CD8-positive, alpha-beta memory T cell (primary cell): Measurements from ENCODE around the gene GNAL. TPM values are rescaled to one million over a fixed set of nuclear protein-coding genes. Genes with fewer than 3 reads are reported as not detected.

ENCODE experiments used
- CTCF ChIA-PET: fragments of 350-600 bp; sonication (Branson Sonifier 250); formaldehyde crosslinking; loops from one replicate; lab custom pipeline; 2021; ENCODE audit warnings: antibody characterized with exemption; lab: Charles Lee
- POLR2A ChIA-PET: fragments of 350-600 bp; sonication (Branson Sonifier 250); formaldehyde crosslinking; loops from one replicate; lab custom pipeline; 2021; ENCODE audit warnings: antibody characterized with exemption; lab: Charles Lee
- DNase-seq, 5 donors: peaks; one replicate each; pipeline versions ENCODE4 v3.0.0 to v3.0.0-alpha.2; 2020 to 2022; ENCODE audit warnings: mixed read lengths in 1 of 5
- H3K27ac ChIP-seq: one replicate; pipeline ENCODE4 v1.7.0; 2013; ENCODE audit warnings: low read depth, mild to moderate bottlenecking, low read length, moderate library complexity
- H3K27me3 ChIP-seq: 2 replicates; pipeline ENCODE4 v1.7.0; 2013; ENCODE audit warnings: low read length, mild to moderate bottlenecking; ENCODE audit not compliant: insufficient read depth, poor library complexity, severe bottlenecking
- H3K36me3 ChIP-seq: 2 replicates; pipeline ENCODE4 v1.7.0; 2013; ENCODE audit warnings: mild to moderate bottlenecking, low read length, moderate library complexity; ENCODE audit not compliant: insufficient read depth
- H3K4me1 ChIP-seq: 2 replicates; pipeline ENCODE4 v1.7.0; 2013; ENCODE audit warnings: mild to moderate bottlenecking, low read length, moderate library complexity; ENCODE audit not compliant: insufficient read depth
- H3K4me3 ChIP-seq: 2 replicates; pipeline ENCODE4 v1.7.0; 2013; ENCODE audit warnings: mild to moderate bottlenecking, low read length
- H3K9me3 ChIP-seq: 2 replicates; pipeline ENCODE4 v1.7.0; 2013; ENCODE audit warnings: mild to moderate bottlenecking, low read length
- H3K27ac Mint-ChIP-seq, 8 donors: one replicate each; pipeline ENCODE4 v1.8.0; 2020 to 2021; ENCODE audit warnings: mixed read lengths in 8 of 8, mild to moderate bottlenecking in 6 of 8, inconsistent platforms in 3 of 8, moderate library complexity in 3 of 8
- H3K27me3 Mint-ChIP-seq, 2 donors: one replicate each; pipeline ENCODE4 v1.8.0; 2020 to 2021; ENCODE audit warnings: mixed read lengths in 2 of 2, mild to moderate bottlenecking in 1 of 2, moderate library complexity in 1 of 2
- H3K36me3 Mint-ChIP-seq, 3 donors: one replicate each; pipeline ENCODE4 v1.8.0; 2020 to 2021; ENCODE audit warnings: mixed read lengths in 3 of 3, inconsistent platforms in 1 of 3, mild to moderate bottlenecking in 1 of 3
- H3K4me1 Mint-ChIP-seq, 3 donors: one replicate each; pipeline ENCODE4 v1.8.0; 2020 to 2021; ENCODE audit warnings: mixed read lengths in 3 of 3, inconsistent platforms in 1 of 3, mild to moderate bottlenecking in 1 of 3
- H3K4me3 Mint-ChIP-seq, 7 donors: one replicate each; pipeline ENCODE4 v1.8.0; 2020 to 2021; ENCODE audit warnings: mixed read lengths in 7 of 7, mild to moderate bottlenecking in 6 of 7, moderate library complexity in 4 of 7, inconsistent platforms in 2 of 7
- H3K9me3 Mint-ChIP-seq, 5 donors: one replicate each; pipeline ENCODE4 v1.8.0; 2020 to 2022; ENCODE audit warnings: mixed read lengths in 5 of 5, mild to moderate bottlenecking in 3 of 5, moderate library complexity in 2 of 5, inconsistent platforms in 1 of 5
- polyA plus RNA-seq: library from polyadenylated mRNA; unstranded; fragments of 300-500 nt; fragmentation: Illumina TruSeq; gene quantifications from one replicate; pipeline ENCODE4 v1.2.3, GENCODE V29; 2021
- total RNA-seq, 2 experiments: library from RNA; stranded (reverse); gene quantifications; one replicate each; pipeline ENCODE4 v1.2.3, GENCODE V29; 2021

Gene GNAL
- total and polyA plus RNA-seq, 3 experiments from 2014 or later = 0.04 to 0.38 TPM; not detected in 1

GRCh38 chr18:11749305-11749704, 60.2 kb downstream of the GNAL start:
- Mint-ChIP-seq H3K9me3 (peaks cover 0 to 2% (median 0%) of the 10 kb centered on the region in 5 donors), H3K27ac (no peak overlapping the region), H3K4me1 (peaks cover 6 to 16% (median 12%) of the 10 kb centered on the region in 3 donors), H3K27me3 (peaks cover 35 to 63% of the 10 kb centered on the region in 2 donors), H3K36me3 (peaks cover 0 to 4% (median 0%) of the 10 kb centered on the region in 3 donors), H3K4me3 (no peak overlapping the region)
- H3K9me3 ChIP-seq = no peaks in the 10 kb centered on the region
- H3K4me3 ChIP-seq = no peak overlapping the region
- H3K36me3 ChIP-seq = no peaks in the 10 kb centered on the region
- H3K27me3 ChIP-seq = no peaks in the 10 kb centered on the region
- no peak overlapping the region for H3K27ac ChIP-seq
- H3K4me1 ChIP-seq = no peaks in the 10 kb centered on the region
- no peak for DNase-seq
- ChIA-PET CTCF (no interaction called here), POLR2A (no interaction called here)

DNA sequence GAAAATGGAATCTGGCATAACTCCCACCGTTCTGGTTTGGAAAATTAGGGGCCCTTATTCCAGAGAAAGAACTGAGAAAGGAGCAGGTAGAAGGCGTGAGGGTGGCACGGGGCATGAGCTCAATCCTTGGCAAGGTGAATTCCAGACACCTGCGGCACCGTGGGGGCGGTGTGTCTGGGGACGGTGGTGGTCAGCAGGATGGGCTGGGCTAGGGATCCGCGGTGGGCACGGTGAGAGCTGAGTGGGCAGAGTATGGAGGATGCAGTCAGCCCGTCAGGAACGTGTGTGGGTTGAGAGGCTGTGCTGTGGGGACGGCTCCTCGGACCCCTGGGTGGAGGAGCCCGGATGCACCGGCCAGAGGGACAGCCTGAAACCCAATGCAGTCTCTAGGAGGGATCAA, 61.1 kb downstream of the GNAL start:
- no peak overlapping the region for H3K4me3 ChIP-seq
- Mint-ChIP-seq H3K9me3 (peaks cover 0 to 2% (median 0%) of the 10 kb centered on the region in 5 donors), H3K27ac (no peak overlapping the region), H3K4me3 (no peak overlapping the region), H3K27me3 (peaks cover 37 to 70% of the 10 kb centered on the region in 2 donors), H3K4me1 (peaks cover 6 to 16% (median 12%) of the 10 kb centered on the region in 3 donors), H3K36me3 (peaks cover 0 to 4% (median 0%) of the 10 kb centered on the region in 3 donors)
- no peak for DNase-seq
- H3K9me3 ChIP-seq = no peaks in the 10 kb centered on the region
- no peaks in the 10 kb centered on the region for H3K36me3 ChIP-seq
- no peaks in the 10 kb centered on the region for H3K27me3 ChIP-seq
- no peak overlapping the region for H3K27ac ChIP-seq
- no peaks in the 10 kb centered on the region for H3K4me1 ChIP-seq
- ChIA-PET CTCF (no interaction called here), POLR2A (no interaction called here)

GRCh38 chr18:11750581-11751310, 61.7 kb downstream of the GNAL start:
- H3K36me3 Mint-ChIP-seq = peaks cover 0 to 4% (median 0%) of the 10 kb centered on the region in 3 donors
- no peaks in the 10 kb centered on the region for H3K36me3 ChIP-seq
- H3K4me3 ChIP-seq = no peak overlapping the region
- H3K4me1 Mint-ChIP-seq = peaks cover 6 to 16% (median 12%) of the 10 kb centered on the region in 3 donors
- H3K27me3 Mint-ChIP-seq = peaks cover 40 to 70% of the 10 kb centered on the region in 2 donors
- no peak for DNase-seq
- peak overlapping the region in 3 of 7 donors; percentile 45 to 54 (median 46) for H3K4me3 Mint-ChIP-seq
- H3K9me3 Mint-ChIP-seq = peaks cover 0 to 2% (median 0%) of the 10 kb centered on the region in 5 donors
- H3K4me1 ChIP-seq = no peaks in the 10 kb centered on the region
- ChIA-PET CTCF (no interaction called here), POLR2A (no interaction called here)
- no peaks in the 10 kb centered on the region for H3K27me3 ChIP-seq
- H3K27ac Mint-ChIP-seq = peak overlapping the region in 1 of 8 donors; percentile 24
- no peaks in the 10 kb centered on the region for H3K9me3 ChIP-seq
- no peak overlapping the region for H3K27ac ChIP-seq

GRCh38 chr18:11751341-11752115, 62.5 kb downstream of the GNAL start:
- H3K4me3 Mint-ChIP-seq = peak overlapping the region in 2 of 7 donors; percentile 45 to 54
- no peak for DNase-seq
- ChIA-PET CTCF (no interaction called here), POLR2A (no interaction called here)
- H3K27ac Mint-ChIP-seq = no peak overlapping the region
- H3K4me1 Mint-ChIP-seq = peaks cover 6 to 16% (median 12%) of the 10 kb centered on the region in 3 donors
- Histone ChIP-seq H3K27me3 (no peaks in the 10 kb centered on the region), H3K4me3 (no peak overlapping the region), H3K9me3 (no peaks in the 10 kb centered on the region), H3K4me1 (no peaks in the 10 kb centered on the region), H3K36me3 (no peaks in the 10 kb centered on the region), H3K27ac (no peak overlapping the region)
- H3K36me3 Mint-ChIP-seq = peaks cover 0 to 4% (median 0%) of the 10 kb centered on the region in 3 donors
- H3K27me3 Mint-ChIP-seq = peaks cover 36 to 68% of the 10 kb centered on the region in 2 donors
- peaks cover 0 to 2% (median 0%) of the 10 kb centered on the region in 5 donors for H3K9me3 Mint-ChIP-seq

GRCh38 chr18:11752116-11752911, 63.2 kb downstream of the GNAL start:
- ChIA-PET CTCF (no interaction called here), POLR2A (no interaction called here)
- Histone ChIP-seq H3K4me3 (no peak overlapping the region), H3K36me3 (no peaks in the 10 kb centered on the region), H3K4me1 (no peaks in the 10 kb centered on the region), H3K27me3 (no peaks in the 10 kb centered on the region), H3K9me3 (no peaks in the 10 kb centered on the region), H3K27ac (no peak overlapping the region)
- Mint-ChIP-seq H3K4me3 (peak overlapping the region in 5 of 7 donors; percentile 7 to 72 (median 45)), H3K27me3 (peaks cover 39 to 64% of the 10 kb centered on the region in 2 donors), H3K4me1 (peaks cover 6 to 16% (median 12%) of the 10 kb centered on the region in 3 donors), H3K9me3 (peaks cover 0 to 2% (median 0%) of the 10 kb centered on the region in 5 donors), H3K27ac (peak overlapping the region in 2 of 8 donors; percentile 25 to 29), H3K36me3 (peaks cover 0 to 4% (median 0%) of the 10 kb centered on the region in 3 donors)
- no peak for DNase-seq

GRCh38 chr18:11754979-11755378, 65.9 kb downstream of the GNAL start:
- Histone ChIP-seq H3K27ac (no peak overlapping the region), H3K9me3 (no peaks in the 10 kb centered on the region), H3K27me3 (no peaks in the 10 kb centered on the region), H3K36me3 (no peaks in the 10 kb centered on the region), H3K4me3 (no peak overlapping the region), H3K4me1 (no peaks in the 10 kb centered on the region)
- H3K27me3 Mint-ChIP-seq = peaks cover 32 to 54% of the 10 kb centered on the region in 2 donors
- H3K4me1 Mint-ChIP-seq = peaks cover 6 to 16% (median 12%) of the 10 kb centered on the region in 3 donors
- H3K27ac Mint-ChIP-seq = no peak overlapping the region
- peaks cover 0 to 2% (median 0%) of the 10 kb centered on the region in 5 donors for H3K9me3 Mint-ChIP-seq
- POLR2A ChIA-PET = no interaction called here
- CTCF ChIA-PET = no interaction called here
- no peak for DNase-seq
- H3K36me3 Mint-ChIP-seq = peaks cover 0 to 3% (median 0%) of the 10 kb centered on the region in 3 donors
- H3K4me3 Mint-ChIP-seq = no peak overlapping the region

- H3K9me3 Mint-ChIP-seq = no peaks in the 10 kb centered on the region
- Histone ChIP-seq H3K4me1 (no peaks in the 10 kb centered on the region), H3K9me3 (no peaks in the 10 kb centered on the region), H3K36me3 (no peaks in the 10 kb centered on the region), H3K27ac (no peak overlapping the region), H3K27me3 (no peaks in the 10 kb centered on the region), H3K4me3 (no peak overlapping the region)
- H3K36me3 Mint-ChIP-seq = no peaks in the 10 kb centered on the region
- peaks cover 2 to 6% (median 3%) of the 10 kb centered on the region in 3 donors for H3K4me1 Mint-ChIP-seq
- ChIA-PET POLR2A (no interaction called here), CTCF (no interaction called here)
- peaks cover 21 to 37% of the 10 kb centered on the region in 2 donors for H3K27me3 Mint-ChIP-seq
- H3K27ac Mint-ChIP-seq = no peak overlapping the region
- DNase-seq = no peak
- H3K4me3 Mint-ChIP-seq = no peak overlapping the region
These were observed 68.1 kb downstream of the GNAL start for GRCh38 chr18:11757084-11757590.
